ENCODE data around the gene ACVR1. TPM values are rescaled to one million over a fixed set of nuclear protein-coding genes. Genes with fewer than 3 reads are reported as not detected.
A peak's percentile ranks its signal among the peaks of the same experiment; 100 is the strongest.

The ACVR1 gene
- total and polyA plus RNA-seq, 9 of the 15 experiments (the other 6 are each of a cell fraction or from before 2014, with no cell fraction given) = 3.8 to 14.3 (median 6.9) TPM

DNA sequence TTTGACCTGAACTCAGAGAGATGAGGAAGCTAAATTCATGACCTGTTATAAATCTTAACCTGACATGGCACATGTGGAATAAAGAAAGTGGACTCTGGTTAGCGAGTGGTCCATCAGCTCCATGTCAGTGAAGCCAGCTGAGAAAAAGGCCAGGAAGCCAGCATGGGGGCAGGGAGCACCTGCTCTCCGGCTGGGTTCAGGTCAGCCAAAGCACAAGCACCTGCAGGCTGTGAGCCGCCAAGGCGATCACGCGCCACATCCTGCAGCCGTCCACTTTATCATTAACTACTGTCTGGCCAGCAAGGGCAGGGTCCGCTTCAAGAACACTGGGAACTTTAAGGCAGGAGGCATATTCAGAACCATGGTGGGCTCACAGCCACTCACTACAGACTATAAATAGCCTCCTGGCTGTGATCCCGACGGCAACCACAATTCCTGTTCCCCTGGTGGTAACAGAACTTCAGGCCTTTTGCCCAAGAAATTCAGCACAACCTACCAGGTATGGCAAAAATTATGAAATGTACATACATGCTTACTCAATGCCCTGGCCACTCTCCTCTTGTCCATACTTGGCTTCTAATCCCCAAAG, 35.5 kb downstream of the ACVR1 start (continued):
- peak; percentile 25; the same call in 1 of the 2 replicates for TF ChIP-seq CXXC5 (CRISPR knock-in tag; IDR thresholded peaks at IDR 0.05)
- TF ChIP-seq, protein P1, sequence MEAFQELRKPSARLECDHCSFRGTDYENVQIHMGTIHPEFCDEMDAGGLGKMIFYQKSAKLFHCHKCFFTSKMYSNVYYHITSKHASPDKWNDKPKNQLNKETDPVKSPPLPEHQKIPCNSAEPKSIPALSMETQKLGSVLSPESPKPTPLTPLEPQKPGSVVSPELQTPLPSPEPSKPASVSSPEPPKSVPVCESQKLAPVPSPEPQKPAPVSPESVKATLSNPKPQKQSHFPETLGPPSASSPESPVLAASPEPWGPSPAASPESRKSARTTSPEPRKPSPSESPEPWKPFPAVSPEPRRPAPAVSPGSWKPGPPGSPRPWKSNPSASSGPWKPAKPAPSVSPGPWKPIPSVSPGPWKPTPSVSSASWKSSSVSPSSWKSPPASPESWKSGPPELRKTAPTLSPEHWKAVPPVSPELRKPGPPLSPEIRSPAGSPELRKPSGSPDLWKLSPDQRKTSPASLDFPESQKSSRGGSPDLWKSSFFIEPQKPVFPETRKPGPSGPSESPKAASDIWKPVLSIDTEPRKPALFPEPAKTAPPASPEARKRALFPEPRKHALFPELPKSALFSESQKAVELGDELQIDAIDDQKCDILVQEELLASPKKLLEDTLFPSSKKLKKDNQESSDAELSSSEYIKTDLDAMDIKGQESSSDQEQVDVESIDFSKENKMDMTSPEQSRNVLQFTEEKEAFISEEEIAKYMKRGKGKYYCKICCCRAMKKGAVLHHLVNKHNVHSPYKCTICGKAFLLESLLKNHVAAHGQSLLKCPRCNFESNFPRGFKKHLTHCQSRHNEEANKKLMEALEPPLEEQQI (IDR thresholded peaks at IDR 0.05) = no peak
- no peak for TF ChIP-seq REST (IDR thresholded peaks at IDR 0.05; ENCODE audit: borderline replicate concordance)
- TF ChIP-seq REST (CRISPR knock-in tag; IDR thresholded peaks at IDR 0.05; ENCODE audit: low read depth) = no peak
- TF ChIP-seq SMAD4 (CRISPR knock-in tag; conservative IDR thresholded peaks at IDR 0.05) = peak; percentile 46; the same call in 1 of the 2 replicates
- TF ChIP-seq ZNF592 (IDR thresholded peaks at IDR 0.05) = no peak
- no peak for TF ChIP-seq HMG20A (CRISPR knock-in tag; conservative IDR thresholded peaks at IDR 0.05)
- TF ChIP-seq BHLHE40 (IDR thresholded peaks at IDR 0.05; ENCODE audit: low read length) = no peak
- TF ChIP-seq, protein P2, sequence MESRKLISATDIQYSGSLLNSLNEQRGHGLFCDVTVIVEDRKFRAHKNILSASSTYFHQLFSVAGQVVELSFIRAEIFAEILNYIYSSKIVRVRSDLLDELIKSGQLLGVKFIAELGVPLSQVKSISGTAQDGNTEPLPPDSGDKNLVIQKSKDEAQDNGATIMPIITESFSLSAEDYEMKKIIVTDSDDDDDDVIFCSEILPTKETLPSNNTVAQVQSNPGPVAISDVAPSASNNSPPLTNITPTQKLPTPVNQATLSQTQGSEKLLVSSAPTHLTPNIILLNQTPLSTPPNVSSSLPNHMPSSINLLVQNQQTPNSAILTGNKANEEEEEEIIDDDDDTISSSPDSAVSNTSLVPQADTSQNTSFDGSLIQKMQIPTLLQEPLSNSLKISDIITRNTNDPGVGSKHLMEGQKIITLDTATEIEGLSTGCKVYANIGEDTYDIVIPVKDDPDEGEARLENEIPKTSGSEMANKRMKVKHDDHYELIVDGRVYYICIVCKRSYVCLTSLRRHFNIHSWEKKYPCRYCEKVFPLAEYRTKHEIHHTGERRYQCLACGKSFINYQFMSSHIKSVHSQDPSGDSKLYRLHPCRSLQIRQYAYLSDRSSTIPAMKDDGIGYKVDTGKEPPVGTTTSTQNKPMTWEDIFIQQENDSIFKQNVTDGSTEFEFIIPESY (CRISPR knock-in tag; IDR thresholded peaks at IDR 0.05) = peak; percentile 94
- no peak for TF ChIP-seq CAMTA2 (CRISPR knock-in tag; conservative IDR thresholded peaks at IDR 0.05)
- no peak for TF ChIP-seq ETV1 (tag; conservative IDR thresholded peaks at IDR 0.05; ENCODE audit: low read depth)

All from K562 (cell line).